NCI-H1436 (cell line): Measurements from ENCODE around the gene AGAP1.

Experiments used
- DNase-seq: peaks from one replicate; lab custom pipeline; 2025; lab: John Stamatoyannopoulos, UW

The AGAP1 gene

DNA sequence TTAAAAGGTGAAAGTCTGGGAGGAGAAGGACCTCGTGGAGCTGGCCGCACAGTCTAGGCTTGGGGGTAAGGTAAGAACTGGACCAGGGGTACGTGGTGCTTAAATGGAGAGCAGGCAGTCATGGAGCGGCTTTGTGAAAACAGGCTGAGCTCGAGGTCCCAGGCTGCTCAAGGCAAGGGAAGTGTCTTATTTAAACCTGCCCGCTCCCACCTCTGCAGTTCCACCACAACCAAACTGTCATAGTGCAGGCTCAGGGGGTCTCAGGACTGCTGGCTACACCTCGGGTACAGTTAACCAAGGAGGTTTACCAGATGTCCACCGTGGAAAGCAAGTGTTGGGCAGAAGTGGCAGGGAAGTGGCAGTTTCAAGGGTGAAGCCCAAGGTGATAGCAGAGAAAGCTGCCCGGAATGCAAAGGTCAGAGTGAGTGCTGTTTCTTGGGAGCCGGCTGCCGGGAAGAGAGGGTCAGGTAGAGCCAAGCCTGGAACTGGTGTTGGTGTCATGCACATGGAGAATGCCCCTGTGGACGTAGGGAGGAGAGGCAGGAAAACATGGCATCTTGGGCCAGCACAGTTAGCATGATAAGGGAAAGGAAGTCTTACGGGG, 471.0 kb downstream of the AGAP1 start:
- DNase-seq, result no peak

DNA sequence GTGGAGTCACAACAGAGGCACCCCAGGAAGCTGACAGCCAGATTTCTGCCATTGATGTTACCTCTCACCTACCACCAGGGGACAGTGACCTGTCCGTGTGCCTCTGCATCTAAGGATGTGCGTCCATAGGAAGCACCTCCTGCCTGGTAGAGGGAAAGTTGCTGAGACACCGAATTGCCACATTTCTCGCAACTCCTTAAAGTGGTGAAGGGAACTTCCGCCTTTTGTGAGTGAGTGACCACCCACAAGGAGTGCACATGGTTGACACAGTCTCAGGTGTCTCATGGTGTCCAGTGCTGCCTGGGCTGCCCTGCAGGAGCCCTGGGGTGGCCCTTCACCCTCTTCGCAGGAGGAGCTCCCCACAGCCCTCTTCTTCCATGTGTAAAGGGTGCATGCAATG, 472.6 kb downstream of the AGAP1 start:
- no peak for DNase-seq

DNA sequence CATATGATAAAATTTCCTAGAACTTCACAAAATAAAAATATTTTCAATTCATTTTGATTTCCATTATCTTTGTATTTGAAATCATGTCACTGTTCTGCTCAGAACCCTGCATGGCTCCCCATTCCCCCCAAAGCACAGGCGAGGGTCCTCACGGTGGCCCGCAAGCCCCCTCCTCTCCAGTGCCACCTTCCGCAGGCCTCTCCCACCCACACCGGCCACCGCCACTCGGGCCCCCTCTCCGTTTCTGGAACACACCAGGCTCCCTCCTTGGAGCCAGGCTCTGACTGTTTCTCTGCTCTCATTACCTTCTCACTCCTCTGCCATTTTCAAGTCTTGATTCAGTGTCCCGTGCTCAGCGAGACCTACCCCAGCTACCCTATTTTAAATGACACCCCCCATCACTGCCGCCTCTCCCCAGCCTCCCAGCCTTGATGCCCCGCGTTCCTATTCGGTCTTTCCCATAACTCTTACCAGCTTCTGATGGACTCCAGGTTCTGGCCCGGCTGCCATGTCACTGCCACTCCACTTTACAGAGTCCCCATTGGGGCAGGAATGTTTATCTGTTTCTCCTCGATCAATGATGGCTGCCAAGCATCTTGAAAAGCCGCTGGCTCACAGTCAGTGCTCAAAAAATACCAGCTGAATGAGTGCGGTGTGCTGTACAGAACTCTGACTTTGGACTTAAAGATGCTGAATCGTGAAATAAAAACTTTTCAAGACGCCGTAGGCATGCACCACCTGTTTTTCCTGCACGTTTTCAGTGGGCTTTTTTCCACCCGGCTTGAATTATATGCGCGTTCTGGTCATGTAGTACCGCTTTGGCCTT, 473.3 kb downstream of the AGAP1 start:
- no peak for DNase-seq

- DNase-seq, result no peak
Observed at GRCh38 chr2:235968155-235968554, 474.3 kb downstream of the AGAP1 start.

DNA sequence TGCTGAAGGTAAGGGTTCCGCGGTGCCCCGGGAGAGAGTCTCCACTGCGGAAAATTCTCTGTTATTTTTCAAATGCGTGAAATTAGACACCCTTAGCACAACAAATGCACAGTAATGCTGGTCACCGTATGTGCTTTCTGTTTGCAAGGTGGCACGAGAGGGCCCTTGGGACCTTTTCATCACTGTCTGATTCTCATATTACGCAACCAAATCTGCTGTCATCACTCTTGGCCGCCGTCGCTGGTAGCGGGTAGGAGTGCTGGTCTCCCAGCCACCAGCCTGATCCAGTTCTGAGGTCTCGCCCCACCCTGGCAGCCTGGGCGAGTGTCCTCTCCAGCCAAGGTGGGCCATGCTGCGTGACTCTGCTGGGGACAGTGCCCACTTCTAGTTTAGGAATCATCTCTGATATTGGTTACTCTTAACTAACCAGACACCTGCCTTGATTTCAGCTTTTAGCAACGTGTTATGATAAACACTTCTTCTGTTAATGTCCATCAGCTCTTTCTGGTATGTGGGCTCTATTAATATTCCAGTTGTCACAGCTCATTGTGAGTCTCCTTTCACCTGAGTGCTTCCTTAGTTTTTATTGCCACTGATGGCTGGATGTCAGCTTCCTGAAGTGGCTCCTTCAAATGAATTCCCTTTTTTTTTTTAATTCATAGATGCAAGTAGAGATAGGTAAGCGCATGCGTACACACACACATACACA, 474.9 kb downstream of the AGAP1 start:
- DNase-seq, result peak; percentile 88

DNA sequence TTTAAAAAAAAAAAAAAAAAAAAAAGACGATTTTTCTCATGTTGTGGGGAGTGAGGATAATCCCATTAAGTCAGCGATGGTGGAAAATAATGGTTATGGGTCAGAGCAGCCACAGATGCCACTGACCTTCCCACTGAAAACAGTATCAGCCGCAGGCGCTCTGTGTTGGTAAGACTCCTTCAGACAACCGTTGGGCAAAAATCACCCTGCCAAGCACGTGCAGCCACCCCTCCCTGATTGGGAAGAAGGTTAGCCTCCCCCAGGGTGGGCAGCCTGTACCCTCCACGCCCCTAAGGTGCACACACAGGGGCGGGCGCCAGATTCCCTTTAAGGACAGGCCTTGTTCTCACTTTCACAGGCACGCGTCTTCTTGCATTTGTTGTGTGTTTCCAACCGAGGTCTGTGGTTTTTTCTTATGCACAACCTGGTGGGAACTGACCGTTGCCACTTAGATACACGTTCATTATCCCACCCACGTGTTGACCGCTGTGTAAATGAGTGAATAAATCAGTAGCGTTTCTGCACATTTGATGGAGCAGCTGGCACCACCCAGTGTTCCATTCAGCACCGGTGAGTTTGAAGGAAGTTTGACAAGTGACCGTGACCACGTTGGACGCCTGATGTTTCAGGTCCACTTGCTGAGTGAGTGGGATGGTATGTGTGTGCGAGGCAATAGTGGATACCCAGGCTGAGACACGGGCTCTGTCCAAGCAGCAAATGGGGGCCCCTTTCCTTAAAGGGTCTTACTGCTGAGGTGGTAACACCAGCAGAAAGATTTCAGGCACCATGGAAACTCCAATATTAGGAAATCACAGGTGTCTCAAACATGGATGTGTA, 476.6 kb downstream of the AGAP1 start:
- DNase-seq, result no peak

DNA sequence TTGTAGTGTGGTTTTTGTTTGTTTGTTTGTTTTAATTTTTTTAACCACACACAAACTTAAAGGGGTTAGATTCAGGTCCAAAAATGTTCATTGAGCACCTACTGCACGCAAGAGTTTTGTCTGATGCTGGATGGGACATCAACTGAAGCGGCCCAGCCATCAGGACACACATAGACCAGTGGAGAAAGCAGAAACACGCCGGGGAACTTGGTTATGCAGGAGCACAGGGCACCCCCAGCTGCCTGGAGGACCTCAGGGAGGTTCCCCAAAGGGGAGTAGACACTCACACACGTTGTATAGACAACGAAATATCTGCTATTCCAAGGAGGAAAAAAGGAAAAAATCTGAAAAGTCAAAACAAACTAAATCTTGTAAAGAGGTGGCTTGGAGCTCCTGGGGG, 482.7 kb downstream of the AGAP1 start:
- no peak for DNase-seq

- no peak for DNase-seq
Observed at GRCh38 chr2:235976956-235977355, 483.1 kb downstream of the AGAP1 start.

- no peak for DNase-seq
Observed at GRCh38 chr2:235977445-235977844, 483.6 kb downstream of the AGAP1 start.

GRCh38 chr2:235978022-235978421, 484.2 kb downstream of the AGAP1 start:
- no peak for DNase-seq

DNA sequence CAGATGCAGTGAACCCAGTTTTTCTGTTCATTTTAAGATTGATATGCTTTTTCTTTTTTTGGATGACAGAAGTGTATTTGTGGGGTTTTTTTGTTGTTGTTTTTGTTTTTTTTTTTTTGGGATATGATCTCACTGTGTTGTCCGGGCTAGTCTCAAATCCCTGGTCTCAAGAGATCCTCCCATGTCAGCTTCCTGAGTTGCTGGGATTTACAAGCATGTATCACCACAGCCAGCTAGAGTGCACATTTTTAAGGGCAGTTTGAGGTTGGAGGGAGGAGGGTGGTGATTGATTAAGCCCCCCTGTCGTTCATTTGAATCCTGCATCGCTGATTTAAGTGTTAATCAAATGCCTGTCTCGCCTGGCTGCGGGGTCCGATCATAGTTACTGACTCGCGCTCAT, 485.2 kb downstream of the AGAP1 start:
- no peak for DNase-seq

DNA sequence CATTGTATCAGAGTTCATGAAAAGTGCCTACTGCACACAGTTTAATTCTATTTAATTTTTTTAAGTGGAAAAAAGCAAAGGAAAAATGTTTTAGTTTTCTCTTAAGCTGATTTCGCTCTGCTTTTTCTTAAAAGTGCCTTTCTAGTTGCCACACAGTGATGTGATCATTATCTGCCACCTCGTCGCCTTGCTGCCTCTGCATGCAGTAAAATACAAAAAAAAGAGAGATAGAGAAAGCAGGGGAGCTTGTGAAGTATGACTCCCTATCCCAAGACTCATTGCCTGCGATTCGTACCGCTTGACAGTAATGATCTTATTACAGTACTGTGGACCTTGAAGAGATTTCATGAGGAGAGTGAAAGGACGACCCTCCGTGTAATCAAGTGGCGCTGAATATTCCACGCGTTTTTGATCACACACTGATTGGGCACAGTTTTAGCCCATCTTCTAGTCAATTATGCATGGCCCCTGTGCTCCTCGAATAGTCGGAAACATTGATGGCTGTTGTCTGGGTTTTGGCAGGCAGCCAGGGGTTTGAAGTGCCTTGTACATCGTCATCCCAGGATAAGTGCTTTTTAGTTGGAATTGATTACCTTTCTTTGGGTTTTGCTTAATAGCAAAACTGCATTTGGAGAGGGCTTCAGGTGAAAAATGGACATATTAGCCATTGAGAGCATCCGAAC, 486.1 kb downstream of the AGAP1 start:
- DNase-seq, result peak; percentile 79

GRCh38 chr2:235981631-235982030, 487.8 kb downstream of the AGAP1 start:
- no peak for DNase-seq

DNA sequence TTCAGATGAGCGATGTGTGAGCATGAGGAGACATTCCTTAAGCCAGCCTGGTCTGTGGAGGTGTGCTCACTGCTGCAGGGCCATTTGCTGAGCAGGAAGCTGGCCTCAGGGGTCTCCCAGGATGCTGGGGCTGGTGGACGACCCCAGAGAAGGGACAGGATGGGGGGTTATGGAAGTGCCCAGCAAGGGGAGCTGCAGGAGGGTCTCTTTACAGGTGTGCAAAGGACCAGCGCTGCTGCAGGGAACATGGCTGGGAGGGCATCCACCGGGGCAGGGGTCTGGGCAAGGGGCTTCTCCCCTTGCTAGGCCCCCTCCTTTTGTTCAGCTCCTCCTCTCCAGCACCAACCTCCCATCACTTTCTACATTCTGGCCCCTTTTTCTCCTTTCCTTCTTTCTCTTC, 489.2 kb downstream of the AGAP1 start:
- DNase-seq, result no peak

DNA sequence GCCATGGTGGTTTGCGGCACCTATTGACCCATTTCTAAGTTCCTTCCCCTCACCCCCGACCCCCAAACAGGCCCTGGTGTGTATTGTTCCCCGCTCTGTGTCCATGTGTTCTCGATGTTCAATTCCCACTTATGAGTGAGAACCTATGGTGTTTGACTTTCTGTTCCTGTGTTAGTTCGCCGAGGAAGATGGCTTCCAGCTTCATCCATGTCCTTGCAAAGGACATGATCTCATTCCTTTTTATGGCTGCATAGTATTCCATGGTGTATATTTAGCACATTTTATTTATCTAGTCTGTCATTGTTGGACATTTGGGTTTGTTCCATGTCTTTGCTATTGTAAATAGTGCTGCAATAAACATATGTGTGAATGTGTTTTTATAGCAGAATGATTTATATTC, 490.7 kb downstream of the AGAP1 start:
- no peak for DNase-seq

- no peak for DNase-seq
Observed at GRCh38 chr2:235986361-235986760, 492.5 kb downstream of the AGAP1 start.

- no peak for DNase-seq
Observed at GRCh38 chr2:235988271-235989015, 494.6 kb downstream of the AGAP1 start.

GRCh38 chr2:235989591-235989990, 495.7 kb downstream of the AGAP1 start:
- DNase-seq, result no peak

DNA sequence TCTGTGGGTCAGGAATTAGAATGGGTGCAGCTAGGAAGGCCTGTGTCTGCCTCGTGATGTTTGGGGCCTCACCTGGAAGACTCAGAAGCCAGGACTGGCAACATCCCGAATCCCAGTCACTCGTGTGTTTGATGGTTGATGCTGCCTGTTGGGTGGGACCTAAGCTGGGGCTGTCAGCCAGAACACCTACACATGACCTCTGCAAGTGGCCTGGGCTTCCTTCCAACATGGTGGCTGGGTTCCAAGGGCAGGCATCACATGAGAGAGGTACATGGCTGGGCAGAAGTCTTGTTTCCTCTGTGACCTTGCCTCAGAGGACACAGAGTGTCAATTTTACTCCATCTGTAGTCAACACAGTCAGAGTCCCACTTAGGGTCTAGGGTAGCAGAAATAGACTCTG, 496.5 kb downstream of the AGAP1 start:
- DNase-seq, result no peak

- no peak for DNase-seq
Observed at GRCh38 chr2:235992024-235992423, 498.2 kb downstream of the AGAP1 start.

GRCh38 chr2:235996419-235996818, 502.6 kb downstream of the AGAP1 start:
- DNase-seq, result no peak
